ENCODE results near the gene HCFC1R1.
A peak's percentile ranks its signal among the peaks of the same experiment; 100 is the strongest.

Gene HCFC1R1

DNA sequence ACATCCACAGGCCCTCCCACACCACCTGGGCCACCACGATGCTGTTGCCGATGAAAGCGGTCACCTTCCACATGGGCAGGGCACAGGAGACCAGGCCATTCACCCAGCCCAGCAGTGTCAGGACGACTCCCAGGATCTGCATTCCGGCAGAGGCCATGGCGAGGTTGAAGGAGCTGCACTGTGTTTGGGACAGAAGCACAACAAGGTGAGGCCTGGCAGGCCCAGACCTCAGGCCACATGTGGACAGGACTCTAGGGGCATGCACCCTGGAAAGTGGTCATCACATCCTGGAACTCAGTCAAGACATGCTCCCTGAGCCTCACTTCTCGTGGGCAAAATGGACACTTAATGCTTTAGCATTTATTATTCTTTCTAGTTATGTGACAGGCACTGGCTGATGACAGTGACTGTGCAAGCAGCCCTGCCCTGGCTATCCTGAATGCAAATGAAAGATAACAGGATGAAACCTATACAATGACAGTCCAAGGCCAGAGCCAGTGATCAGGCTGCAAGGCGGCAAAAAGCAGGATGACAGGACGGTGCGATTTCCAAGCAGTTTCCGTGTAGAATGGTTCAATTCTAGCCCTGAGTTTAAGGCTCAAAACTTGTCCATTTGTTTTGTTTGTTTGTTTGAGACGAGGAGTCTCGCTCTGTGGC lies 7.7 kb downstream of the HCFC1R1 start:
- H3K79me1 ChIP-seq (ENCODE audit: low read depth, low read length), result peaks cover 6% of the 10 kb centered on the region
- no peak overlapping the region for H3K4me2 ChIP-seq (ENCODE audit: insufficient read depth, low read length, poor library complexity, severe bottlenecking)
- H2AFZ ChIP-seq (ENCODE audit: low read length), result no peak overlapping the region
- peaks cover 2 to 13% of the 10 kb centered on the region in 2 donors for H3K4me1 ChIP-seq (ENCODE audit: control insufficient read depth in 2 of 2, insufficient read depth in 1 of 2, low read depth in 1 of 2, low read length in 2 of 2)
- no peak overlapping the region for H3K27ac ChIP-seq (replicated peaks; ENCODE audit: low read length)
- H3K4me3 ChIP-seq (ENCODE audit: low read length in 2 of 2), result no peak overlapping the region
- no peak overlapping the region for H4K91ac ChIP-seq (ENCODE audit: low read depth, low read length, poor library complexity)
- H2BK5ac ChIP-seq (ENCODE audit: low read length), result no peak overlapping the region
- no peak for DNase-seq (ENCODE audit: low spot score)
- no peak overlapping the region for H3K4ac ChIP-seq (ENCODE audit: low read length)
- no peaks in the 10 kb centered on the region for H3K9me3 ChIP-seq (replicated peaks in 1 of 2; ENCODE audit: control insufficient read depth in 2 of 2, insufficient read depth in 1 of 2, low read depth in 1 of 2, low read length in 2 of 2)
- H3K23ac ChIP-seq (ENCODE audit: low read depth, low read length, poor library complexity), result no peak overlapping the region
- H3K9ac ChIP-seq (ENCODE audit: low read depth, low read length, poor library complexity), result no peak overlapping the region
- peak overlapping the region; percentile 22 for H3K18ac ChIP-seq (ENCODE audit: low read length)
- H3K14ac ChIP-seq (ENCODE audit: low read length), result no peak overlapping the region
- H2BK15ac ChIP-seq (ENCODE audit: low read length), result no peak overlapping the region
- H2BK120ac ChIP-seq (ENCODE audit: low read depth, low read length), result no peak overlapping the region
- no peak overlapping the region for H4K8ac ChIP-seq (ENCODE audit: low read depth, low read length)
- H3K36me3 ChIP-seq (replicated peaks in 1 of 2; ENCODE audit: control insufficient read depth in 2 of 2, insufficient read depth in 2 of 2, low read length in 2 of 2), result no peaks in the 10 kb centered on the region
- peaks cover 9 to 60% (median 35%) of the 10 kb centered on the region in 3 experiments for H3K27me3 ChIP-seq (ENCODE audit: control insufficient read depth in 3 of 3, insufficient read depth in 3 of 3, low read depth in 1 of 3, low read length in 3 of 3)
- no CpG with 5 or more reads among the region's 13 CpGs for WGBS, 2 donors (ENCODE audit: extremely low coverage in 2 of 2, insufficient read length in 2 of 2, insufficient replicate concordance in 1 of 2)
- no peak overlapping the region for H2AK5ac ChIP-seq (ENCODE audit: low read depth, low read length)
- peak overlapping the region; percentile 84 for H2BK12ac ChIP-seq (ENCODE audit: low read length)

DNA sequence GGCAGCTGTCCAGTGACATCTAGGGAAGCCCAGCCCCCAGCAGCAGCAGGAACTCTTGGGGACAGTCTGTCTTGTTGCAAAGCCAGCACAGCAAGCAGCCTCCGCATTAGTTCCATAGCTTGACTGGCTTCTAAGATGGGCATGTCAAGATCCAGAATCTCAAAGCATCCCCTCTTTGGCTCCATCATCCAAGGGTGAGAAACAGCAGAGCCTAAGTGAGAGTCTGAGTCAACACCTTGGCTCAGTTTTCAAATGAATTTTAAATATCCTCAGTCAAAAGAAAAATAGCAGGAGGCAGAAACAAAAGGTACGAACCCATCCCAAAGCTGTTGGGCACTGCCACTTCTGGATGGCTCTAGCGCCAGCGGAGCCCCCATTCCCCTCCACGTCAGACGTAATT lies 8.8 kb downstream of the HCFC1R1 start:
- Histone ChIP-seq H3K4me1 (ENCODE audit: control insufficient read depth in 2 of 2, insufficient read depth in 1 of 2, low read depth in 1 of 2, low read length in 2 of 2) (peaks cover 5 to 14% of the 10 kb centered on the region in 2 donors), H2BK120ac (ENCODE audit: low read depth, low read length) (no peak overlapping the region), H3K23ac (ENCODE audit: low read depth, low read length, poor library complexity) (no peak overlapping the region), H3K9ac (ENCODE audit: low read depth, low read length, poor library complexity) (no peak overlapping the region), H3K4ac (ENCODE audit: low read length) (no peak overlapping the region), H3K18ac (ENCODE audit: low read length) (no peak overlapping the region), H4K91ac (ENCODE audit: low read depth, low read length, poor library complexity) (no peak overlapping the region), H2BK12ac (ENCODE audit: low read length) (no peak overlapping the region), H2BK5ac (ENCODE audit: low read length) (no peak overlapping the region), H2AFZ (ENCODE audit: low read length) (no peak overlapping the region), H3K79me1 (ENCODE audit: low read depth, low read length) (peaks cover 6% of the 10 kb centered on the region), H3K36me3 (replicated peaks in 1 of 2; ENCODE audit: control insufficient read depth in 2 of 2, insufficient read depth in 2 of 2, low read length in 2 of 2) (no peaks in the 10 kb centered on the region), H3K4me3 (ENCODE audit: low read length in 2 of 2) (no peak overlapping the region), H3K4me2 (ENCODE audit: insufficient read depth, low read length, poor library complexity, severe bottlenecking) (no peak overlapping the region), H3K27ac (replicated peaks; ENCODE audit: low read length) (no peak overlapping the region), H2AK5ac (ENCODE audit: low read depth, low read length) (peak overlapping the region; percentile 46), H3K27me3 (ENCODE audit: control insufficient read depth in 3 of 3, insufficient read depth in 3 of 3, low read depth in 1 of 3, low read length in 3 of 3) (peaks cover 9 to 68% (median 40%) of the 10 kb centered on the region in 3 experiments), H3K14ac (ENCODE audit: low read length) (no peak overlapping the region), H3K9me3 (replicated peaks in 1 of 2; ENCODE audit: control insufficient read depth in 2 of 2, insufficient read depth in 1 of 2, low read depth in 1 of 2, low read length in 2 of 2) (no peaks in the 10 kb centered on the region), H2BK15ac (ENCODE audit: low read length) (no peak overlapping the region), H4K8ac (ENCODE audit: low read depth, low read length) (no peak overlapping the region)
- WGBS, 2 donors (ENCODE audit: extremely low coverage in 2 of 2, insufficient read length in 2 of 2, insufficient replicate concordance in 1 of 2), result no CpG with 5 or more reads among the region's 6 CpGs
- DNase-seq (ENCODE audit: low spot score), result no peak

DNA sequence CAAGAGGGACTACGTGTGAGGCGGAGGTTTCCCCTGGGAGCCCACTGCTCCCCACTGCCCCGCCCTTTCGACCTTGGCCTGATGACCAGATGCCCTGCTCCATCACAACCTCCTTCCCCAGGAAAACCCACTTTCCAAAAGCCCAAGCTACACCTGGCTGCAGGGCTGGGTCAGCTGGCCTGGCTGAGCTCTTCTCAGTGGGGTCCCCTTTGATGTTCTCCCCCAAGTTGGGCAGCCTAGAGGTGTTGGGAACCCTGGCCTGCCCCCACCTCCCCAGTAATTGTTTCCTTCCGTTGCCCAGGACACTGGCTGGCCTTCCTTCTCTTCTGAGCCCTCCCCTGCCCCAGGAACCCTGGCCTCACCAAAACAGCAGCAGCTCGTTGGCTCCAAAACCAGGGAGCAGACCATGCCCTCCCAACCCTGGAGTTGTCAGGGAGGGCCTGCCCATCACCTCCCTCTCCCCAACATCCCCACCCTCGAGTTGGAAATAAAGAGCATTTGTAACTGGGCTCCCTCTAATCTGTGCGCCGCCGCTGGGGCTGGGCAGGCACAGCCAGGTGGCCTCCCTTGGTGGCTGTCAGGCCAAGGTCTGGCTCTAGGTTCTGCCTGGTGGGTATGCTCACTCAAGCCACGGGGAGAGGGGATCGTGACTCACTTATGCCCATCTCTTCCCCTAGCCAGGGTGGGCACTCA lies 9.6 kb downstream of the HCFC1R1 start:
- H3K27ac ChIP-seq (replicated peaks; ENCODE audit: low read length), result no peak overlapping the region
- WGBS, 2 donors (ENCODE audit: extremely low coverage in 2 of 2, insufficient read length in 2 of 2, insufficient replicate concordance in 1 of 2), result no CpG with 5 or more reads among the region's 12 CpGs
- peak overlapping the region; percentile 31 for H2BK120ac ChIP-seq (ENCODE audit: low read depth, low read length)
- no peak overlapping the region for H3K4me3 ChIP-seq (ENCODE audit: low read length in 2 of 2)
- H2BK15ac ChIP-seq (ENCODE audit: low read length), result peak overlapping the region; percentile 81
- peak overlapping the region; percentile 64 for H3K18ac ChIP-seq (ENCODE audit: low read length)
- no peak overlapping the region for H3K14ac ChIP-seq (ENCODE audit: low read length)
- H3K4me2 ChIP-seq (ENCODE audit: insufficient read depth, low read length, poor library complexity, severe bottlenecking), result no peak overlapping the region
- no peak overlapping the region for H3K4ac ChIP-seq (ENCODE audit: low read length)
- no peak overlapping the region for H4K91ac ChIP-seq (ENCODE audit: low read depth, low read length, poor library complexity)
- no peak overlapping the region for H4K8ac ChIP-seq (ENCODE audit: low read depth, low read length)
- peaks cover 3% of the 10 kb centered on the region for H3K79me1 ChIP-seq (ENCODE audit: low read depth, low read length)
- H3K9me3 ChIP-seq (replicated peaks in 1 of 2; ENCODE audit: control insufficient read depth in 2 of 2, insufficient read depth in 1 of 2, low read depth in 1 of 2, low read length in 2 of 2), result no peaks in the 10 kb centered on the region
- H2AK5ac ChIP-seq (ENCODE audit: low read depth, low read length), result peak overlapping the region; percentile 90
- H3K9ac ChIP-seq (ENCODE audit: low read depth, low read length, poor library complexity), result no peak overlapping the region
- H3K4me1 ChIP-seq (ENCODE audit: control insufficient read depth in 2 of 2, insufficient read depth in 1 of 2, low read depth in 1 of 2, low read length in 2 of 2), result peaks cover 11 to 14% of the 10 kb centered on the region in 2 donors
- no peak for DNase-seq (ENCODE audit: low spot score)
- H2BK12ac ChIP-seq (ENCODE audit: low read length), result no peak overlapping the region
- H3K27me3 ChIP-seq (ENCODE audit: control insufficient read depth in 3 of 3, insufficient read depth in 3 of 3, low read depth in 1 of 3, low read length in 3 of 3), result peaks cover 9 to 75% (median 47%) of the 10 kb centered on the region in 3 experiments
- peak overlapping the region; percentile 97 for H3K23ac ChIP-seq (ENCODE audit: low read depth, low read length, poor library complexity)
- no peaks in the 10 kb centered on the region for H3K36me3 ChIP-seq (replicated peaks in 1 of 2; ENCODE audit: control insufficient read depth in 2 of 2, insufficient read depth in 2 of 2, low read length in 2 of 2)
- H2BK5ac ChIP-seq (ENCODE audit: low read length), result peak overlapping the region; percentile 82
- H2AFZ ChIP-seq (ENCODE audit: low read length), result no peak overlapping the region

DNA sequence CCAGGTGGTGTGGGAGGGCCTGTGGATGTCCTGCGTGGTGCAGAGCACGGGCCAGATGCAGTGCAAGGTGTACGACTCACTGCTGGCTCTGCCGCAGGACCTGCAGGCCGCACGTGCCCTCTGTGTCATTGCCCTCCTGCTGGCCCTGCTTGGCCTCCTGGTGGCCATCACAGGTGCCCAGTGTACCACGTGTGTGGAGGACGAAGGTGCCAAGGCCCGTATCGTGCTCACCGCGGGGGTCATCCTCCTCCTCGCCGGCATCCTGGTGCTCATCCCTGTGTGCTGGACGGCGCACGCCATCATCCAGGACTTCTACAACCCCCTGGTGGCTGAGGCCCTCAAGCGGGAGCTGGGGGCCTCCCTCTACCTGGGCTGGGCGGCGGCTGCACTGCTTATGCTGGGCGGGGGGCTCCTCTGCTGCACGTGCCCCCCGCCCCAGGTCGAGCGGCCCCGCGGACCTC lies 10.2 kb downstream of the HCFC1R1 start:
- H3K27me3 ChIP-seq (ENCODE audit: control insufficient read depth in 3 of 3, insufficient read depth in 3 of 3, low read depth in 1 of 3, low read length in 3 of 3), result peaks cover 13 to 75% (median 54%) of the 10 kb centered on the region in 3 experiments
- H2BK12ac ChIP-seq (ENCODE audit: low read length), result peak overlapping the region; percentile 58

More for the DNA sequence above, 10.2 kb downstream of the HCFC1R1 start:
- Histone ChIP-seq H3K79me1 (ENCODE audit: low read depth, low read length) (peaks cover 3% of the 10 kb centered on the region), H3K4me3 (ENCODE audit: low read length in 2 of 2) (peak overlapping the region in 1 of 2 donors; percentile 15), H4K91ac (ENCODE audit: low read depth, low read length, poor library complexity) (peak overlapping the region; percentile 30), H3K36me3 (replicated peaks in 1 of 2; ENCODE audit: control insufficient read depth in 2 of 2, insufficient read depth in 2 of 2, low read length in 2 of 2) (no peaks in the 10 kb centered on the region), H3K18ac (ENCODE audit: low read length) (peak overlapping the region; percentile 80), H3K23ac (ENCODE audit: low read depth, low read length, poor library complexity) (peak overlapping the region; percentile 97), H3K9me3 (replicated peaks in 1 of 2; ENCODE audit: control insufficient read depth in 2 of 2, insufficient read depth in 1 of 2, low read depth in 1 of 2, low read length in 2 of 2) (no peaks in the 10 kb centered on the region), H2BK5ac (ENCODE audit: low read length) (peak overlapping the region; percentile 82), H3K4ac (ENCODE audit: low read length) (peak overlapping the region; percentile 66), H3K27ac (replicated peaks; ENCODE audit: low read length) (no peak overlapping the region), H2AK5ac (ENCODE audit: low read depth, low read length) (peak overlapping the region; percentile 90), H3K4me1 (ENCODE audit: control insufficient read depth in 2 of 2, insufficient read depth in 1 of 2, low read depth in 1 of 2, low read length in 2 of 2) (peaks cover 14 to 16% of the 10 kb centered on the region in 2 donors), H3K9ac (ENCODE audit: low read depth, low read length, poor library complexity) (peak overlapping the region; percentile 44), H4K8ac (ENCODE audit: low read depth, low read length) (no peak overlapping the region), H2BK15ac (ENCODE audit: low read length) (peak overlapping the region; percentile 49), H3K4me2 (ENCODE audit: insufficient read depth, low read length, poor library complexity, severe bottlenecking) (no peak overlapping the region), H2AFZ (ENCODE audit: low read length) (no peak overlapping the region), H3K14ac (ENCODE audit: low read length) (peak overlapping the region; percentile 89), H2BK120ac (ENCODE audit: low read depth, low read length) (peak overlapping the region; percentile 31)
- WGBS, 2 donors (ENCODE audit: extremely low coverage in 2 of 2, insufficient read length in 2 of 2, insufficient replicate concordance in 1 of 2), result no CpG with 5 or more reads among the region's 27 CpGs
- DNase-seq (ENCODE audit: low spot score), result no peak

Measured in neuronal stem cell (in vitro differentiated cells).